Measurements from ENCODE around the gene BNIP3.

- no peak for TF ChIP-seq EP300 (IDR thresholded peaks at IDR 0.05)
- TF ChIP-seq, protein P1, sequence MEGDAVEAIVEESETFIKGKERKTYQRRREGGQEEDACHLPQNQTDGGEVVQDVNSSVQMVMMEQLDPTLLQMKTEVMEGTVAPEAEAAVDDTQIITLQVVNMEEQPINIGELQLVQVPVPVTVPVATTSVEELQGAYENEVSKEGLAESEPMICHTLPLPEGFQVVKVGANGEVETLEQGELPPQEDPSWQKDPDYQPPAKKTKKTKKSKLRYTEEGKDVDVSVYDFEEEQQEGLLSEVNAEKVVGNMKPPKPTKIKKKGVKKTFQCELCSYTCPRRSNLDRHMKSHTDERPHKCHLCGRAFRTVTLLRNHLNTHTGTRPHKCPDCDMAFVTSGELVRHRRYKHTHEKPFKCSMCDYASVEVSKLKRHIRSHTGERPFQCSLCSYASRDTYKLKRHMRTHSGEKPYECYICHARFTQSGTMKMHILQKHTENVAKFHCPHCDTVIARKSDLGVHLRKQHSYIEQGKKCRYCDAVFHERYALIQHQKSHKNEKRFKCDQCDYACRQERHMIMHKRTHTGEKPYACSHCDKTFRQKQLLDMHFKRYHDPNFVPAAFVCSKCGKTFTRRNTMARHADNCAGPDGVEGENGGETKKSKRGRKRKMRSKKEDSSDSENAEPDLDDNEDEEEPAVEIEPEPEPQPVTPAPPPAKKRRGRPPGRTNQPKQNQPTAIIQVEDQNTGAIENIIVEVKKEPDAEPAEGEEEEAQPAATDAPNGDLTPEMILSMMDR (IDR thresholded peaks at IDR 0.05), result no peak
- no peak for TF ChIP-seq POLR2A (IDR thresholded peaks at IDR 0.05)
Measured at GRCh38 chr10:131961047-131961776, 20.5 kb downstream of the BNIP3 start.

Measured in tibial nerve (tissue), 4 donors.